ENCODE results near the gene CCL7.

CCL7 gene

GRCh38 chr17:34287875-34288274 lies 17.9 kb downstream of the CCL7 start:
- DNase-seq (ENCODE audit: low spot score) = no peak

DNA sequence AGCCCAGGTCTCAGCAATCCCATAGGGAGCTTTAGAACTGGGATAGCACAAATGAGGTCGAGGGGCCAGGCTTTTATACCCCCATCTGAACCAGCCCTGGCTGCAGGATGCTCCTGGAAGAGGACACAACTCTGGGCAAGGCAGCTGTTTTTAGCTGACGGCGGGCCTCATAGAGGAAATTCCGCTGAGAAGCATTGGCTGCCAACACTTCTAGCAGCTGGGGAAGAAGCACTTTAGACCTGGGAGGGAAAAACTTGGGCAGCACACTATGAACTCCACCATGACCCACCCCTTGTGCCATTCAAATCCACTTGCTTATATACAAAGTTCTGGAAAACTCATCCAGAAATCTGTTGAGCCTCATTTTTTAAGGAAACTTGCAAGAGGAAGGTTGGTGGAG lies 20.6 kb downstream of the CCL7 start:
- no peak for DNase-seq (ENCODE audit: low spot score)

DNA sequence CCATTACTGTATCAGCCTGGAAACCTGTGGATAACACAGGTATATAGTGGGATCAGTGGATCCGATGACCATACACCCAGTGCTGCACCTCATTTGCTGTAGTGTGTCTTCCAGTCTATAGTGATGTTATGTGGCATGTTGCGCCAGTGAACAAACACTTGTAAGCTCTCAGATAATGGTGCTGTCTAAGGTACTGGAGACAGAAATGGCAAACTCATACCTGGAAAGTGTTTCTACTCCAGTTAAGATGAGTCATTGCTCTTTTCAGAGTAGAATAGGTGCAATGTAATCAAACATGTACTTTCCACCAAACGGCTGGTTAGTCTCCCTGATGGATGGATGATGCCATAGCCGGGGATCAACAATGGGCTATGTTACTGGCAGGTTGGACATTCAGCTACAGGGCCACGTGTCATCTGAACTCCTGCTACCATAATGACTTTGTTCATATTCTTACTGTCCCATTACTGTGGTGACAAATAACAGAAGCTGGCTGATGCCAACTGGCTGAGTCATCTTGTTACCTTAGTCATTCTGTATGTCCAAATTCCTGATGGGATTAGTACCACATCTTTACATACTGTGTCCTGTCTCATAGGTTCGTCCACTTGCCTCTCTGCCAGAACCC lies 21.8 kb downstream of the CCL7 start:
- no peak for DNase-seq (ENCODE audit: low spot score)

DNA sequence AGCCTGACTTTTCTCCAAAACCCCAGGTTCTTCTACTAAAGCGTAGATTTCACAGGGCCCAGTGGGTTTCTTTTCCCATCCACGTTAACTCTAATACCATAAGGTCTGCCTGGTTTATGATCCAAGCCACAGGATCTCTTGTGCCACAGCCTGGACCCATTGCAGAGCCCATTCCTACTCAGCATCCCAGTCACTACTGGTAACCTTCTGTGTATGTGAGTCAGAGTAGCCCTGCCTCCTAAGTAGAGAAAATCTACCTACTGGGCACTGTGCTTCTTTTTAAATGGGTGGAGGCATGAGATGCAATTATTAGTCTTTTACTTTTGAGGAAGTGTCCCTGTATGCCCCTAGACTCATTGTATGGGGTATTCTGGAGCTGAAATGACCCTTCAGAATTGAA lies 29.0 kb downstream of the CCL7 start:
- no peak for DNase-seq (ENCODE audit: low spot score)

GRCh38 chr17:34299956-34300577 lies 30.0 kb downstream of the CCL7 start:
- DNase-seq (ENCODE audit: low spot score) = no peak

DNA sequence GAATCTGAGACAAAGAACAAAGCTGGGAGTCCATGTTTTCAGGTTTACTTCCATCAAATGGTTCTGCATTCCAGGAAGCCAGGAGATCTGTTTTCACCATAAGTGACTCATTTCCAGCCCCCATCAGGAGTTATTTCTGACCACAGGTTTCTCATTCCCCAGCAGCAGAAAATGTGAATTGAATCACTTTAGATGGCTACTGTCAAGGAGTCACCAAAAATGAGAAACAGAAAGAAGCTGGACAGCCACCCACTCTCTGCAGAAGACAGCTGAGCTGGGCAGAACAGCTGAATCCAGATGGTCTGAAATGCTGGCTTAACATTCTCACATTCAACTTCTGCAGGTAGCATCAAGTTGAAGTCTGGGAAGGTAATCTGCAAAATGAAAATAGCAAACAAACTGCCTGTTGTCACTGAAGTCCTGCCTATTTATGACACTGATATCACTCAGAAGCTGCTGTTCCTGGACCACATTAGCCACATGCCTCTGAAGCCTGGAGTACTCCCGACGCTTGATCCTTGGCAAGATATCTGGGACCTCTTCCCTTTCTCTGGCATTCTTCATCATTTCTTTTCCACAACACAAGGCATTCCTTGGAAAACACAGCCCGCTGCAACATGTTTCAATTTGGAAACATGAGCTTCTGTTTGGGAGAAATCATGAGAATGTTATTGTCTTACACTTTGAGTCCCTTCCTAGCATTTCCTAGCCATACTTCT lies 30.8 kb downstream of the CCL7 start:
- no peak for DNase-seq (ENCODE audit: low spot score)

- no peak for DNase-seq (ENCODE audit: low spot score)
Measured at GRCh38 chr17:34301986-34302385, 32.0 kb downstream of the CCL7 start.

GRCh38 chr17:34302636-34303035 lies 32.6 kb downstream of the CCL7 start:
- no peak for DNase-seq (ENCODE audit: low spot score)

DNA sequence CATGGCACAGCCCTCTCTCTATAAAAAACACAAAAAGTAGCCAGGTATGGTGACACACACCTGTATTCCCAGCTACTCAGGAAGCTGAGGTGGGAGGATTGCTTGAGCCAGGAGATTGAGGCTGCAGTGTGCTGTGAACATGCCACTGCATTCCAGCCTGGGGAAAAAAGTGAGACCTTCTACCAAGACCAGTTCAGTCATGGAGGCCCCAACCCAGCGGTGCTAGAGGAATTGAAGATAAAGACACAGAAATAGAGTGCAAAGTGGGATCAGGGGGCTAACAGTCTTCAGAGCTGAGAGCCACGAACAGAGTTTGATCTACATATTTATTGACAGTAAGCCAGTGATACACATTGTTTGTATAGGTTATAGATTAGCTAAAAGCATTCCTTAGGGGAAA lies 33.6 kb downstream of the CCL7 start:
- DNase-seq (ENCODE audit: low spot score) = no peak

DNA sequence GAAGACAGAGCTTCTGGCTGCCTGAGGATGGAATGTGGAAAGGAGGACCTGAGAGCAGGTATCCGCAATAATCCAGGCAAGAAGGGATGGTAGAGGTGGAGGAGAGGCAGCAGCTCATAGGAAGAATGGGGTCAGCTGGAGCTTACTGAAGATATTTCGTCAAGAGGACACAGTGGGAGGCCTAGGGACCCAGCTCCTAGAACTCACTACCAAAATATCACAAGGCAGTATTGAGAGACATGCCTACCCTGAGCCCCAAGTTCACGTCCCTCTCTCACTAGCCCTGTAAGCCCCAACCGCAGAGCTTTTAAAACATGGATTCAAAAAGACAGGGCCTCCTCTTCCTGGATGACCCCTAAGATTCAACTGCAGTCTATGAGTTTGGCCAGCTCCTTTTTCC lies 35.0 kb downstream of the CCL7 start:
- DNase-seq (ENCODE audit: low spot score) = no peak

DNA sequence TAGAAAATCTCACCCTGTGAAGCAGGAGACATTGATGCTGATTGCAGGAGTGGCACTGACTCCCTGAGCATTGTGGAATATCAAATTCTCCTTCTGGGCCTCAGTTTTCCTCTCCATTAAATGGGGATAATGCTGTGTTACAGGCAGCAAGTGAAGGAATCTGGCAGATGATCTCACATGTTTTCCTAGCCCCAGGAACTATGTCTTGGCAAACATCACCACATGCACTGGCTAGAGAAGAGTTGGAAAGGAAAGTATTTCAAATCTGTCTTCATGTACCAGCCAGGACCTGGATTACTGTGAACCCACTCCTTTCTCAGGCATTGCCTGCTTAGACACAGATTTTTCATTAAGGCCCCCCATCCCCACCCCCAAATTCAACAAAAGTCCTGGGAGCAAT lies 35.6 kb downstream of the CCL7 start:
- no peak for DNase-seq (ENCODE audit: low spot score)

GRCh38 chr17:34306466-34306865 lies 36.4 kb downstream of the CCL7 start:
- DNase-seq (ENCODE audit: low spot score) = peak; percentile 5

- no peak for DNase-seq (ENCODE audit: low spot score)
Measured at GRCh38 chr17:34307110-34307509, 37.1 kb downstream of the CCL7 start.

DNA sequence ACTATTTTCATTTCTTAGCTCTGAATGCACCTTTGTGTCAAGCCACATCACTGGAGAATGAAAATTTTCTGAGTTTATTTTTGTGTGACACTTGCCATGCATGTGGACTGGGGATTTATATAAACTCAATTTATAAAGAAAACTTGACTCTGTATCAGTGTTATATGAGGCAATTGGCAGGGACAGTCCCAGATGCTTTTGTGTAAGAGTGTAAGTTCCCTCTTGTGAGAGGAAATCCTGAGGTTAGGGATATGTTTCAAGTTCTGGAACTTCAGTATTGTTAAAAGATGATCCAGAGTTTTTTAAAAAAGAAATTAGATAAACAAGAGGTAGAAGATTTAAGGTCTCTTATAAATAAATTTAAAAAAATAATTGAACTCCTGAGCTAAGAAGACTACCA lies 38.4 kb downstream of the CCL7 start:
- DNase-seq (ENCODE audit: low spot score) = no peak

GRCh38 chr17:34311291-34311690 lies 41.3 kb downstream of the CCL7 start:
- no peak for DNase-seq (ENCODE audit: low spot score)

DNA sequence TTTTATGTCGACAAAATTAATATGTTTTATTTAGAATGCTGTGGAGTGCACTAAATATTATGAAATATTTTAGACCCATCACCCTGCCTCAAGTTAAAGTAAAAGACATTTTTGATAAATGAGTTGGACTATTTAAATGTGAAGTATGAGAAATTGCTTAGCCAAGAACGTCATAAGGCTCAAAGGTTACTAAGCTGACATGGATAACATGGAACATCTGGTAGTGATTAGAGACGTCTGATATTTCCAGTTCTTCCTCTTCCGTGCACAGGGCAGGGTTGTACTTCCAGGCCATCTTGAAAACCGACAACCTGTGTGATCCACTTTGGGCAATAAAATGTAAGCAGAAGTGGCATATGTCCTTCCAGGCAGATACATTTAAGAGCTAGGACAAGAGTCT lies 42.1 kb downstream of the CCL7 start:
- DNase-seq (ENCODE audit: low spot score) = no peak

DNA sequence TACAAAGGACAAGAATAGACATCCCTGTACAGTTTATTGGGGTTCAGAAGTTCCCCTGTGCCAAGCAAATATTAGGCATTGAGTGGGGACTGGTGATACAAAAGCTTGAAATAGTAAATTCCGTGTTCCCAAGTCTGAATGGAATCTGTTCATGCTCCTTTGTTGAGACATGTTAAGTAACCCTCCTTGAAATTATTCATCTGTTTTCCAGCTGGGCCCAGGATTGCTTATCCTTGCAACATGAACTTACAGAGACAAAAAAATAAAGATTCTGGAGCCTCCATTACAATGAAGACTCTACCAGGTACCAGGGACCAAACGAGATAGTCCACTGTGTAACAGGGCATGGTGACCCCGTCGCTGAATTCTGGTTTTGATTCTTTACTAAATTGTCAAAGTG lies 43.1 kb downstream of the CCL7 start:
- no peak for DNase-seq (ENCODE audit: low spot score)

DNA sequence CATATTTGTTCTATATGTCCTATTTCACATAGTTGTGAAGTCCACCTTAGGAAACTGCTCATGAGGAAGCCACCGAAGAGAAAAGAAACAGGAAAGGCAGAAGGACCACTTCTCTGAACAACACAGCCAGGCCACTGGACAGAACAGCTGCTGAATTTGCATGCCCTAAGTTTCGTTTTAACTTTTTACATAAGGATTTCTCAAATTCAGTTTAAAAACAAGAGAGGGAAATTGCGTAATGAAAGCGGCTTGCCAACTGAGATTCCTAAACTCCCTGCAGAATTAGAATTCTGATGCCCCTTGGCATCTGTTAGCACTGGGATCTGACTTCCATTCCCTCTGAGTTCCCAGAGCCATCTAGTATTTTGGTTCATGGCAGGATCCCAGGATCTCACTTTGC lies 44.3 kb downstream of the CCL7 start:
- DNase-seq (ENCODE audit: low spot score) = no peak

- DNase-seq (ENCODE audit: low spot score) = peak; percentile 5
Measured at GRCh38 chr17:34318474-34318873, 48.5 kb downstream of the CCL7 start.

- no peak for DNase-seq (ENCODE audit: low spot score)
Measured at GRCh38 chr17:34319039-34319483, 49.0 kb downstream of the CCL7 start, which contains the start of gene CCL8. CCL8 (plus strand) TSS chr17:34319435; CDS start chr17:34319502, 67 bp downstream.
